SU-DHL-6 (cell line): ENCODE measurements around the gene NUDT14.

Experiments
- EZH2phosphoT487 ChIP-seq: fragments of 200-600 bp; sonication (generic), shearing (Covaris generic); conservative IDR thresholded peaks from 2 replicates; pipeline ENCODE4 v1.6.1; 2018; ENCODE audit warnings: mild to moderate bottlenecking, antibody characterized with exemption, low read length, moderate library complexity, mixed read lengths
- TF ChIP-seq, protein P1 (sequence below): fragments of 200-600 bp; sonication (generic); IDR thresholded peaks from one replicate; pipeline ENCODE4 v1.5.1; 2017; ENCODE audit warnings: antibody characterized with exemption, mild to moderate bottlenecking, low read length, moderate library complexity; ENCODE audit not compliant: insufficient read depth, poor library complexity, severe bottlenecking

GRCh38 chr14:105141486-105142281 lies 39.4 kb downstream of the NUDT14 start:
- TF ChIP-seq, protein P1, sequence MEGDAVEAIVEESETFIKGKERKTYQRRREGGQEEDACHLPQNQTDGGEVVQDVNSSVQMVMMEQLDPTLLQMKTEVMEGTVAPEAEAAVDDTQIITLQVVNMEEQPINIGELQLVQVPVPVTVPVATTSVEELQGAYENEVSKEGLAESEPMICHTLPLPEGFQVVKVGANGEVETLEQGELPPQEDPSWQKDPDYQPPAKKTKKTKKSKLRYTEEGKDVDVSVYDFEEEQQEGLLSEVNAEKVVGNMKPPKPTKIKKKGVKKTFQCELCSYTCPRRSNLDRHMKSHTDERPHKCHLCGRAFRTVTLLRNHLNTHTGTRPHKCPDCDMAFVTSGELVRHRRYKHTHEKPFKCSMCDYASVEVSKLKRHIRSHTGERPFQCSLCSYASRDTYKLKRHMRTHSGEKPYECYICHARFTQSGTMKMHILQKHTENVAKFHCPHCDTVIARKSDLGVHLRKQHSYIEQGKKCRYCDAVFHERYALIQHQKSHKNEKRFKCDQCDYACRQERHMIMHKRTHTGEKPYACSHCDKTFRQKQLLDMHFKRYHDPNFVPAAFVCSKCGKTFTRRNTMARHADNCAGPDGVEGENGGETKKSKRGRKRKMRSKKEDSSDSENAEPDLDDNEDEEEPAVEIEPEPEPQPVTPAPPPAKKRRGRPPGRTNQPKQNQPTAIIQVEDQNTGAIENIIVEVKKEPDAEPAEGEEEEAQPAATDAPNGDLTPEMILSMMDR = no peak
- TF ChIP-seq EZH2phosphoT487 = no peak
